Mesenteric fat pad (tissue), 1 donor: Measurements from ENCODE around the gene ZDHHC18. TPM values are rescaled to one million over a fixed set of nuclear protein-coding genes. Genes with fewer than 3 reads are reported as not detected.
A peak's percentile ranks its signal among the peaks of the same experiment; 100 is the strongest.

ENCODE experiments used
- DNase-seq: peaks from one replicate; pipeline ENCODE4 v3.0.0-alpha.2; 2020; ENCODE audit warnings: low spot score
- long read RNA-seq: library from polyadenylated mRNA; unstranded; transcript quantifications from one replicate; pipeline ENCODE4 v2.0.0, GENCODE V29; 2020
- total RNA-seq: library from RNA; stranded (reverse); fragmentation: NEBNext Ultra II Directional; extraction: Animal tissue kit (Norgen Biotek cat#: 25700); gene quantifications from one replicate; pipeline ENCODE4 v1.2.1, GENCODE V29; 2021
- donor health status: DM: yes; HTN: yes; CAD: no.

Gene ZDHHC18
- total RNA-seq = 52.5 TPM
- long read RNA-seq, full-length matches to known transcripts = 4 of 41 reads
- long read RNA-seq, partial matches to known transcripts = 29 of 41 reads
- long read RNA-seq, other reads (novel, unspliced or antisense) = 8 of 41 reads

GRCh38 chr1:26826261-26827105, at the start of gene ZDHHC18:
Gene ZDHHC18, plus strand, starts transcription at chr1:26826688. Its CDS starts 117 bp downstream, at chr1:26826805.
- peak; percentile 91 for DNase-seq

GRCh38 chr1:26779098-26779668, 47.3 kb upstream of the ZDHHC18 start:
- DNase-seq = no peak

GRCh38 chr1:26780344-26780957, 46.0 kb upstream of the ZDHHC18 start:
- no peak for DNase-seq

GRCh38 chr1:26781206-26781825, 45.2 kb upstream of the ZDHHC18 start:
- no peak for DNase-seq

- DNase-seq = no peak
Observed at GRCh38 chr1:26782521-26783212, 43.8 kb upstream of the ZDHHC18 start.

- DNase-seq = no peak
Observed at GRCh38 chr1:26783646-26784022, 42.9 kb upstream of the ZDHHC18 start.

- DNase-seq = no peak
Observed at GRCh38 chr1:26784023-26784871, 42.2 kb upstream of the ZDHHC18 start.

- DNase-seq = no peak
Observed at GRCh38 chr1:26784886-26785285, 41.6 kb upstream of the ZDHHC18 start.

- no peak for DNase-seq
Observed at GRCh38 chr1:26785611-26786436, 40.7 kb upstream of the ZDHHC18 start.

GRCh38 chr1:26786437-26787380, 39.8 kb upstream of the ZDHHC18 start:
- no peak for DNase-seq

- no peak for DNase-seq
Observed at GRCh38 chr1:26787381-26787705, 39.1 kb upstream of the ZDHHC18 start.

- peak; percentile 98 for DNase-seq
Observed at GRCh38 chr1:26787706-26788514, 38.6 kb upstream of the ZDHHC18 start, which contains the start of gene PIGV. Gene PIGV, plus strand, starts transcription at chr1:26787950. Its CDS starts 2,866 bp downstream, at chr1:26790816.

- no peak for DNase-seq
Observed at GRCh38 chr1:26788515-26788785, 38.0 kb upstream of the ZDHHC18 start.

- DNase-seq = peak; percentile 92
Observed at GRCh38 chr1:26788836-26789611, 37.5 kb upstream of the ZDHHC18 start.

GRCh38 chr1:26789612-26789865, 36.9 kb upstream of the ZDHHC18 start:
- no peak for DNase-seq

GRCh38 chr1:26789931-26790330, 36.6 kb upstream of the ZDHHC18 start:
- DNase-seq = no peak

GRCh38 chr1:26790551-26790953, 35.9 kb upstream of the ZDHHC18 start:
- no peak for DNase-seq
